ENCODE measurements around the gene APBB3.
A peak's percentile ranks its signal among the peaks of the same experiment; 100 is the strongest.
"Not testable (repeated sequence)": the region's sequence is repeated elsewhere in the genome, so short reads cannot be mapped to it uniquely, and the experiment has no call there.

The APBB3 gene, protein sequence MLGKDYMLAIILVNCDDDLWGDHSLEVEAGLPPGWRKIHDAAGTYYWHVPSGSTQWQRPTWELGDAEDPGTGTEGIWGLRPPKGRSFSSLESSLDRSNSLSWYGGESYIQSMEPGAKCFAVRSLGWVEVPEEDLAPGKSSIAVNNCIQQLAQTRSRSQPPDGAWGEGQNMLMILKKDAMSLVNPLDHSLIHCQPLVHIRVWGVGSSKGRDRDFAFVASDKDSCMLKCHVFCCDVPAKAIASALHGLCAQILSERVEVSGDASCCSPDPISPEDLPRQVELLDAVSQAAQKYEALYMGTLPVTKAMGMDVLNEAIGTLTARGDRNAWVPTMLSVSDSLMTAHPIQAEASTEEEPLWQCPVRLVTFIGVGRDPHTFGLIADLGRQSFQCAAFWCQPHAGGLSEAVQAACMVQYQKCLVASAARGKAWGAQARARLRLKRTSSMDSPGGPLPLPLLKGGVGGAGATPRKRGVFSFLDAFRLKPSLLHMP

DNA sequence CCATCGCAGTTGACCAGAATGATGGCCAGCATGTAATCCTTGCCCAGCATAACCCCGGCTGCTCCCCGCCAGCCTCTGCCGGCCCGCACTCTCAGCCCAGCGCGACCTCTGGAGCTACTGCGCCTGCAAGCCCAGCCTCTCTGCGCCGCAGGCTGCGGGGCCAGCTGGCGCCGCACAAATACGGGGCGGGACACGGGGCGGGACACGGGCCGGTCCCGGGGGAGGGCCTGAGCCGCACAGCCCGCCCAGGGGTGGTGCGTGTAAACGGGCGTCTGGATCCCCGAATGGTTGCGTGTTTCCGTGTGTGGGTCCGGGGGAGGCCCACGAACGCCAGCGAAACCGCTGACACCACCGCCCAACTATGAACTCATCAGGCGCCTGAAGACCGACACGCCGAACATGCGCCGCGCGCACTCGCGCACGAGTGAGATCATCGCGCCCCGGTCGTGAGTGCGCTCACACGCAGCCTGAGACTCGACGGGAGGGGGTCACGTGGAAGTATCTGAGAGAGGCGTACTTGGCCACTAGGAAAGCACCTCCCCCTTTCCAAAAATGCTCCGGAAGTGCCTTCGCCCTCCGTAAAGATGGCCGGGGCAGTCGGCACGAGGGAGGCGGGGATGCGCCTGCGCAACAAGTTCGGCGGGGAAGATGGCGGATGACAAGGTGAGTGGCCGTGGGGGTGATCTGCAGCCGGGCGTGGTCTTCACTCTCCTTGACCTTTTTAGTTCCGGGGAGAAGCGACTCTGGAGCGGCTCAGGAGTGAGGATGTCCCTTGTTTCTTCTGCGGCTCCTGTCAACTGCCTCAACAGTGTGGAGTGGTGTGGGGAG lies at the start of gene APBB3, which contains the start of gene SLC35A4:
Gene APBB3, minus strand, starts transcription at position 403 of the 828 bp plus-strand sequence. Its CDS starts 353 bp downstream, at position 50.
Gene SLC35A4, plus strand, starts transcription at position 633 of the 828 bp plus-strand sequence. CDS start 2,342 bp downstream, outside the sequence.
- peak; percentile 74 for FAIRE-seq

DNA sequence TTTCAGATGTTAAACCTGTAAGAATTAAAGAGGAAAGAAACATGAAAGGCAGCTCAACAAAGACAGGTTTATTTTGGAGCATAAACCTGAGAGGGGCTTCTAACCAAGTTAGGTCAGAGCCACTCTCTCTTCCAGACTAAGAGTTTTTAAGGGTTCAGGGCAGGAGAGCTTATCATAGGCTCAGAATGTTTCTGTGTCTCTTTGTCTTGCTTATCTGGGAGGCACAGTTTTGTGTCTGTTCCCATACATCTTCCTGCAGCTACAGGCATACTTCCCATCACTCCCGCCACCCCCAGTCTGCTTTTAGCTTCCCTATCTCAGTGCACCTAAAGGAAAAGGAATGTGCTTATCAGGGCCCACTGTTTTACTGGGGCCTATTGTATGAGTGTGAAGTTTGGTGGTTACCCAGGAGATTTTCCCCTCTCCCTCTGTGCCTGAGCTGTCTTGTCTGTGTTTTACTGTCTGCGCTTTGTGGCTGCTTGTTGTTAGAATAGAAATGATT lies 46.7 kb upstream of the APBB3 start:
- no peak for FAIRE-seq

DNA sequence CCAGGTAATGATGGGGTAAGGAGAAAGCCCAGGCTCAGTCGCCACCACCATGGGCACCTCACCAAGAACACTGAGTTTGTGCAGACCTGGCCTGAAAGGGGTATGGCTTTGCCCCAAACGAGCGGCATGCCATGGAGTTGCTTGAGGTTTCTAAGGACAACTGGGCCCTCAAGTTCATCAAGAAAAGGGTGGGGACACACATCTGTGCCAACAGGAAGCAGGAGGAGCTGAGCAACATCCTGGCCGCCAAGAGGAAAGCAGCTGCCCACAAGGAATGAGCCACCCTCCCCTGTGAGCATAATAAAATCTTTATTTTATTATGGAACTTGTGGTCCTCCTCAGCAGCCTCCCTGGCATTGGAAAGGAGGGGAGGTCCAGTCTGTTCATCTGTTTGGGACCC lies 44.7 kb upstream of the APBB3 start:
- no peak for FAIRE-seq

DNA sequence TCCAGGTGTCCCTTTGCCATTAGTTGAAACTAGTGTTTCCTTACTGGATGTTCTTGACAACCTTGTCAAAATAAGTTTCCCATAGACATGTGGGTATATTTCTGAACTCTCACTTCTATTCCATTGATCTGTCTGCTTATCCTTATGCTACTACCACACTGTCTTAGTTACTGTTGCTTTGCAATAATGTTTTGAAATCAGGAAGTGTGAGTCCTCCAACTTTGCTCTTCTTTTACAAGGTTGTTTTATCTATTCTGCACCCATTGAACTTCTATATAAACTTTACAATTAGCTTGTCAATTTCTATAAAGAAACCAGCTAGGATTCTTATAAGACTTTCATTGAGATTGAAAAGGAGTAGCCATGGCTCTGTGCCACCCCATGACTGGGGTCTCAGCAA lies 44.3 kb upstream of the APBB3 start:
- peak; percentile 51 for FAIRE-seq

DNA sequence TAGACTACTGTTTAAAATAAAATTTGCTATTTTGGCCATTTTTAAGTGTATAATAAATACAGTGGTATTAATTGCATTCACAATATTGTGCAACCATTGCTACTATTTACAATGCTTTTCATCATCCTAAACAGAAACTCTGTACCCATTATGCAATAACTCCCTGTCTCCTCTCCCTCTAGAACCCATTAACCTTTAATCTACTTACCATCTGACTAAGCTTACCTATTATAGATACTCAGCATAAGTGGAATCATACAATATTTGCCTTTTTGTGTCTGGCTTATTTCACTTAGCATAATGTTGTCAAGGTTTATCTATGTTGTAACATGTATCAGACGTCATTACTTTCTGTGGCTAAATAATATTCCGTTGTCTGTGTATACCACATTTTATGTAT lies 42.6 kb upstream of the APBB3 start:
- peak; percentile 24 for FAIRE-seq

DNA sequence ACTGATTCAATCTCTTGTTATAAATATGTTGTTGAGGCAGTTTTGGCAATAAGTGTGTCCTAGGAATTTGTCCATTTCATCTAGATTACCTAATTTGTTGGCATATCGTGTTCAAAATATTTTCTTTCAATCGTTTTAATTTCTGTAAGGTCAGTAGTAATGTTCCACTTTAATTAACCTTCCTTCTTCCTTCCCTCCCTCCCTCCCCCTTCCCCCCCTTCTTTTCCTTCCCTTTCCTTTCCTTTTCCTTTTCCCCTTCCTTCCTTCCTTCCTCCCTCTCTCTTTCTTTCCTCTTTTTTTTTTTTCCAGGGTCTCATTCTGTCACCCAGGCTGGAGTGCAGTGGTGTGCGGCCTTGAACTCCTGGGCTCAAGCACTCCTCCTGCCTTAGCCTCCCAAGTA lies 41.5 kb upstream of the APBB3 start:
- FAIRE-seq, result no peak

DNA sequence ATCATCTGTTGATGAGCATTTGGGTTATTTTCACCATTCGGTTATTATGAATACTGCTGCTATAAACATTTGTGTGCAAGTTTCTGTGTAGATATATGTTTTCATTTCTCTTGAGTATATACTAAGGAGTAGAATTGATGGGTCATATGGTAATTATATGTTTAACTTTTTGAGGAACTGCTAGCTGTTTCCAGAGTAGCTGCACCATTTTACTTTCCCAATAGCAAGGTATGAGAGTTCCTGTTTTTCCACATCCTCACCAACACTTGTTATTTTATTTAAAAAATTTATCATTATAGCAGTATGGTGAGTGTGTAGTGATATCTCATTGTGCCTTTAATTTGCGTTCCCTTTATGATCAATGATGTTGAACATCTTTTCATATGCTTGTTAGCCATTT lies 39.3 kb upstream of the APBB3 start:
- FAIRE-seq, result no peak

DNA sequence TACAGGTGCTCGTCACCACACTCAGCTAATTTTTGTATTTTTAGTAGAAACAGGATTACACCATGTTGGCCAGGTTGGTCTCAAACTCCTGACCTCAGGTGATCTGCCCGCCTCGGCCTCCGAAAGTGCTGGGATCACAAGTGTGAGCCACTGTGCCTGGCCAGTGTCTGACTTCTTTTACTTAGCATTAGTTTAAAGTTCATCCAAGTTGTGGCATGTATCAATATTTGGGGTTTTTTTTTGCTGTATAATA lies 39.0 kb upstream of the APBB3 start:
- FAIRE-seq, result not testable (repeated sequence)

DNA sequence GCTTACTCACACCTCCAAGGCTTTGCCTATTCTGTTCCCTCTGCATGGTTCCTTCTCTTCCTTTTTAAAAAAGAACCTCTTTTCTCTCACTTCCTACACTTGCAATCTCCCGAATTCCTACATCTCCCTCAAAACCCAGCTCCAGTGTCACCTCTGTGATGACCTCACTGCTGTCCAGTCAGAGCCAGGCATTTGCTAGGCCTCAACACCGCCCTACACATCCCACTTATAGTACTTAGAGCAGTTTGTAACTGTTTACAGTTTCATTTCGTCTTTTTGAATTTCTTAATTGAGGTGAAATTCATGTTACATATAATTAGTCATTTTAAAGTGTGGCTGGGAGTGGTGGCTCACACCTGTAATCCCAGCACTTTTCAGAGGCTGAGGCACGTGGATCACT lies 37.7 kb upstream of the APBB3 start:
- no peak for FAIRE-seq

DNA sequence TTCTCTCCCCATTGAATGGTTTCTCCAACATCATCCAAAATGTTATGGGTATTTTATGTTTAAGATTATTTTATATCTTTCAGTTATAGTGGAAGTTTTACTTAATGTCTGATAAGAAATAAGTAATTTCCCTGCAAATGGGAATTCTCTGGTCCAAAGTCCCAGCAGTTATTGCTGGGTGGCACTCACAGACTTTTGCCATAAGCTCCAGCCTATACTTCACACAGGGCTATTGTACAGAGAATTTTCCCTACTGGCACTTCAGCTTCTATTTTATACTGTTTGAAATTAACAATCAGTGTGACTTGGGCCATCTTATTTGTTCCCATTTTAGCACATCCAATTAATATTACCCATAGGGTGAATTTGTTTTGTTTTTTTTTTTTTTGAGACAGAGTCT lies 35.7 kb upstream of the APBB3 start:
- FAIRE-seq, result no peak

DNA sequence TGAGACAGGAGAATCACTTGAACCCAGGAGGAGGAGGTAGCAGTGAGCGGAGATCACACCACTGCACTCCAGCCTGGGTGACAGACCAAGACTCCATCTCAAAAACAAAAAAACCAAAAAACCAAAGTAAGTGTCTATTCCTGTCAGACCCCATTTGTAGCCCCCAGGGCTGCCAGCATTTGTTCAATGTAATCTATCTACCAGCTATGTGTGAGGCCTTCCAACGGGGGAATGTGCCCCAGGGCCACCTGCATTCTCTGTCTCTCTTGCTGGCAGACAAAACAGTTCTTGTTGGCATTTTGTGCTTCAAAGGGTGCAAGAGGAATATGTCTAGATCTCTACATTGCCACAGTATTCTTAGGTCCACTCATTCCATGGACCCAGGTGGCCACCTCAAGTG lies 34.4 kb upstream of the APBB3 start:
- FAIRE-seq, result no peak

DNA sequence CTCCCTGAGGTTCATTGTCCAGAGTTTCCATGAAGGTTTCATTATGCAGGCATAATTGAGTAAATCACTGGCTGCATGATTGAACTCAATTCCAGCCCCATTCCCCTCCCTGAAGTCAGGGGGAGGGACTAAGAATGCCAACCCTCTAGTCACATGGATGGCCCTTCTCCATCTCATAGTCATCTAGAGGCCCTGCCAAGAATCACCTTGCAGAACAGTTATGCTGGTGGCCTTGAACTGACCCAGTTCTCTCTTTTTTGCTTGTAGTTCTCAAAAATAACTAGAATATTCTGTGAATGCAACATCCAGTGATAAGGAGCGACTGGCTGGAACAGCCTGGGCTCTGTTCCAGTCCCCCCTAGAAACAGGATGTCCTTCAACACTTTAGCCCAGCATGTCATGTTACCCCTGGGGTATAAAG lies 31.9 kb upstream of the APBB3 start:
- no peak for FAIRE-seq

DNA sequence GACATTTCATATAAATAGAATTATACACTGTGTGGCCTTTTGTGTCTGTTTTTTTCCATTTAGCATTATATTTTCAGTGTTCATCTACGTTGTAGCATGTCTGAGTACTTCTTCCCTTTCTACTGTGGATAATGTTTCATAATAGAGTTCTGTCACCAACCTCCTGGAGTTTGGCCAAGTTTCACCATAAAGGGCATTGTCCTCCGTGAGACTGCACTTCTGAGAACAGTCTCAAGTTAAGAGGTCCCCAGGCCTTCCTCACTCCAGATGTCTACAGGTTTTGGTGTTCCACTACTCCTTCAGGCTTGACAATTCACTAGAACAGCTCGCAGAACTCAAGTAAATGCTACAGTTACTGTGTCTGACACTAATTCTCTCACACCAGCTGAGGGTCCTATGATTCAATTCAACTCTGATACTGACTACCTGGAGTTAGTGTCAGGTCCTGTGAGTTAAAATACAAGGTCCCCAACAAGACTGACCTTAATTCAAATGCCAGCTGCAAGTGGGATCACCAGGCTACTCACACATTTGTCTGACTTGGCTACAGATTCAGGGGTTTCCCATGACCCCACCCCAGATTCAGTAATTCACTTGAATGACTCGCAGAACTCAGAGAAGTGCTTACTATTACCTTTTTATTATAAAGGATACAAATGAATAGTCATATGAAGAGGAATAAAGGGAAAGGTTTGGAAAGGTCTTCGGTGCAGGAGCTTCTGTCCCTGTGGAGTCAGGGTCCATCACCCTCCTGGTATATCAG lies 31.3 kb upstream of the APBB3 start:
- FAIRE-seq, result no peak

DNA sequence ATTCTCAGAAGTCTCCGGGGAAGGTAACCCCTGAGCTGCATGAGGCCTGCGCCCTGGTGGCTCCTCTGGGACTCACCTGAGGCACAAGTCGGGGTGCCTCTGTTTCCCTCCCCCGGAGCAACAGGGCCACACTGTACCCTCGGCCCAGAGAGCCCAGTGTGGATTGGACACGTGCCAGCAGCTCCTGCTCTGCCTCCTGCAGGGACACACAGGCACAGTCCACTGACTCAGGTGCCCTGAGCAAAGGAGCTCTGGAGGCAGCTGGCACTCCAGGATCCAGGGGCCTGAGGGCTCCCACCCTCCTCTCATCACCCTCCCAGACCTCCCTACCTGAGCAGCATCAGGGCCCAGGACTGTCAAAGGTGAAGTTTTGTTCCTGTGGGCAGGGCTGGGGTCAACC lies 29.8 kb upstream of the APBB3 start:
- no peak for FAIRE-seq

DNA sequence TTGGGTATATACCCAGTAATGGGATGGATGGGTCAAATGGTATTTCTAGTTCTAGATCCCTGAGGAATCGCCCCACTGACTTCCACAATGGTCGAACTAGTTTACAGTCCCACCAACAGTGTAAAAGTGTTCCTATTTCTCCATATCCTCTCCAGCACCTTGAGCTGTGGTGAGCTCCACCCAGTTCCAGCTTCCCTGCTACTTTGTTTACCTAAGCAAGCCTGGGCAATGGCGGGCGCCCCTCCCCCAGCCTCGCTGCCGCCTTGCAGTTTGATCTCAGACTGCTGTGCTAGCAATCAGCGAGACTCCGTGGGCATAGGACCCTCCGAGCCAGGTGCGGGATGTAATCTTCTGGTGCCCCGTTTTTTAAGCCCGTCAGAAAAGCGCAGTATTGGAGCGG lies 28.7 kb upstream of the APBB3 start:
- not testable (repeated sequence) for FAIRE-seq

DNA sequence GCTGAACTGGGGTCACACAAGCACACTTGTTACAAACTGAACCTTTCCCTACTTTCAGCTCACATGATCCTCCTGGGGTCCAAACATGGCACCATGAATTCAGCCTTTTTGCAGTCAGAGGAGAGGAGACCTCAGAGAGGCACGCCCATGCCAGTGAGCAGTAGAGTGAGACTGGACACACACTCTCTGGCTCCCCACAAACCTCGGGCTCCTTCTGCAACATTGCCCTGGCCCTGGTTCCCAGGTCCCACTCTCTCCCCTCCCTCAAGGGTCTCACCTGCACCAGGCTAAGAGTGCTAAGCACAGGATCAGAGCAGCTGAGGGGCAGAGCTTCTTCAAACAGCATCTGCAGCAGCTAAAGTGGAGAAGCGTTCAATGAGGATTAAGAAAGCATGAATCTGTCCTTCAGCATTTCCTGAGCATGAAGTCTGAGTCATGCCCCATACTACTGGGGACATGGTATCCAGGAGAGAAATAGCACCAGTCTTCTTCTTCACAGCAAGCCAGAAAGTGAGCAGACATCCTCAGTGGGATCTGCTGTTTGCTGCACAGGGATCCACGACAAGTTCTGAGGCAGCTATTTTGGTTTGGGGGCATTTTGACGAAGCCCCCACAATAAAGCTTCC lies 27.5 kb upstream of the APBB3 start:
- no peak for FAIRE-seq

DNA sequence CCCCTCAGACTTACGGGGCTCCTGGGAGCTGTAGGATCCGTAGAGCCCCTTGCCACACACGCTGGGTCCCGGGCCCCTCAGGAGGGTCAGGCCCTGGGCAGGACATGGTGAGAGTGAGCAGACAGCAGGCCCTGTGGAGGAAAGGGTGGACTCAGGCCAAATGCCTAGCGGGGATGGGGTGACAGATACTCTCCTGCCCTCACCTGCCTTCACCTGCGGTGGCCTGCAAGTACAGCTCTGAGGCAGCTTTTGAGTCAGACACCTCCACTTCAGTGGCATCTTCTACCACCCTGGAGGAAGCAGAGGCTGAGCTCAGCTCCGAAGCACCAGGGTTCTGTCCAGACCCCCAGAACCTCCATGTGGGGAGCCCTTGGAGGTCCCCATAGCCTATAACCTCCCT lies 26.5 kb upstream of the APBB3 start:
- FAIRE-seq, result no peak

DNA sequence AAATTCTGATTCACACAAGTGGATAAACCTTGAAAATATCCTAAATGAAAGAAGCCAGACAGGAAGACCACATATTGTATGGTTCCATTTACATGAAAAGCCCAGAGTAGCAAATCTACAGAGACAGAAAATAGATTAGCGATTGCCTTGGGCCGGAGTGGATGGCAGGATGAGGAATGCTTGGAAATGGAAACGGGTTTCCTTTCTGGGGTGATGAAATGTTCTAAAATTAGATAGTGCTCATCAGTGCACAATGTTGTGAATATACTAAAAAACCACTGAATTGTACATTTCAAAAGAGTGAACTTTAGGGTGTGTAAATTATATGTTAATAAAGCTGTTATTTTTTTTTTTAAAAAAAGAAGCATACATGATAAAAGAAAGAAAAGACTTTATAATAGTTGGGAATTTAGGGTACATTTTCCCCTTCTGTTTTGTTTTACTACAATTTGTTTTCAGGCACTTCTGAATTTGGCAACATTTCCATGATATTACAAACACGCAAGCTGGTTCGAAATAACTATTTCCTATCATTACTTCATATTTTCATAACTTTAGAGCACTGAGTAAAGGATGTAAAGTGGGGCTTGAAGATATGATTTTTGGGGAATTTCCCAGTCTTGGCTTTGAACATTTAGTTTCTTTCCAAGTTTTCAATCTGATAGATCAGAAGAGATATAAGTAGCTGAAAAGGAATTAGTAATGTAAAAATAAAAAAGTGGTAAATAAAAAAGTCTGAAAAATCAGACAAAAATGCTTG lies 24.1 kb upstream of the APBB3 start:
- no peak for FAIRE-seq

DNA sequence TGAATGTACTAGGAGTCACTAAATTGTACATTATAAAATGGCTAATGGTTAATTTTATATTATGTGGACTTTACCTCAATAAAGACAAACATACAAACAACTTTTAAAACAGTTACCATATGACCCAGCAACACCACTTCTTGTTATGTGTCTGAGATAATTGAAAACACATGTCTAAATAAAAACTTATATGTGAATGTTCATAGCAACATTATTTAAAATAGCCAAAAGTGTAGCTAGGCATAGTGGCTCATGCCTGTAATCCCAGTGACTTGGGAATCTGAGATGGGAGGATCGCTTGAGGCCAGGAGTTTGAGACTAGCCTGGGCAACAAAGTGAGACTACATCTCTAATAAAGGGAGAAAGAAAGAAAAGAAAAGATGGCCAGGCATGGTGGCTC lies 23.1 kb upstream of the APBB3 start:
- FAIRE-seq, result no peak

DNA sequence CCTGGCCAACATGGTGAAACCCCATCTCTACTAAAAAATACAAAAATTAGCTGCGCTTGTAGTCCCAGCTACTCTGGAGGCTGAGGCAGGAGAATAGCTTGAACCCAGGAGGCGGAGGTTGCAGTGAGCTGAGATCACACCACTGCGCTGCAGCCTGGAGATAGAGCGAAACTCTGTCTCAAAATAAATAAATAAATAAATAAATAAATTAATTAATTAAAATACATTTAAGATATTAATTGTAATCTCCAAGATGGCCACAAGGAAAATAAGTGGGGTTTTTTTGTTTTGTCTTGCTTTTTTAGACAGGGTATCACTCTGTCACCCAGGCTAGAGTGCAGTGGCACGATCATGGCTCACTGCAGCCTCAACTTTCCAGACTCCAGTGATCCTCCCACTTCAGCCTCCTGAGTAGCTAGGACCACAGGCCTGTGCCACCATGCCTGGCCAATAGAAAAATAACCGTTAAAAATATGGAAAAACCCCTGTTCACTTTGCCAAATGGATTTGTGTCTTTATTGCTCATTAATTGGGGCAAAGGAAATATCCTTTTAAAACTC lies 14.9 kb upstream of the APBB3 start:
- FAIRE-seq, result not testable (repeated sequence)

DNA sequence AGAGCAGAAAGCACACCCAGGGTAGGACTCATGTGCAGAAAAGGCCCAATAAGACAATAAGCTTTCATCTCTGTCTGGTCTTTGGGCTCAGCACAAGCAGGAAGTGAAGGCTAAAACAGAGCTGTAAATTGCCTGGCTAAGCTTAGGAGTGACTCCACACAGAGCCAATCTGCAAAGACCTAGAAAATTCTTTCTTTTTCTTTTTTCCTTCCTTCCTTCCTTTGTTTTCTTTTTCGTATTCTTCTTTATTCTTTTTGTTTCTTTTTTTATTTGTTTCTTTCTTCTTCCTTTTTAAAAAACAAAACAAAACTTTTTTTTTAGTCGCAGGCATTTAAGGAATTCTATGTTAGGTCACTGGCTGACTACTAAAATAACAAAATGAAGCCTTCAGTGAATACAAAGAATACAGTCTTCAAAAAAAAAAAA lies 12.4 kb upstream of the APBB3 start:
- FAIRE-seq, result no peak

Data from colon (tissue), 2 donors.